Mesothelial cell of epicardium (in vitro differentiated cells): ENCODE data around the gene EXPH5. TPM values are rescaled to one million over a fixed set of nuclear protein-coding genes. Genes with fewer than 3 reads are reported as not detected.

ENCODE experiments used
- DNase-seq, 2 experiments: peaks; one replicate each; pipeline ENCODE4 v3.0.0; 2021; ENCODE audit warnings: low spot score in 2 of 2; ENCODE audit not compliant: unreplicated experiment in 2 of 2
- H3K27ac Mint-ChIP-seq: 2 replicates; pipeline ENCODE4 v1.8.0; 2021; ENCODE audit warnings: mixed read lengths
- H3K27me3 Mint-ChIP-seq: 2 replicates; pipeline ENCODE4 v1.8.0; 2021; ENCODE audit warnings: low read depth, mixed read lengths
- H3K36me3 Mint-ChIP-seq: 2 replicates; pipeline ENCODE4 v1.8.0; 2021; ENCODE audit warnings: mixed read lengths
- H3K4me1 Mint-ChIP-seq: 2 replicates; pipeline ENCODE4 v1.8.0; 2021; ENCODE audit warnings: mixed read lengths
- H3K4me3 Mint-ChIP-seq: 2 replicates; pipeline ENCODE4 v1.8.0; 2021; ENCODE audit warnings: mild to moderate bottlenecking, moderate library complexity, mixed read lengths
- H3K9me3 Mint-ChIP-seq: 2 replicates; pipeline ENCODE4 v1.8.0; 2021; ENCODE audit warnings: mixed read lengths
- total RNA-seq: library from RNA; stranded (reverse); gene quantifications from 3 replicates; pipeline ENCODE4 v1.2.1, GENCODE V29; 2021
- TF ChIP-seq, protein P1 (sequence below): fragments of 200-600 bp; sonication (generic); IDR thresholded peaks from one replicate; pipeline ENCODE4 v1.5.0; 2021; ENCODE audit warnings: antibody characterized with exemption; ENCODE audit not compliant: unreplicated experiment

The EXPH5 gene
- total RNA-seq, 1 donor from 2014 or later: 30.5 TPM

DNA sequence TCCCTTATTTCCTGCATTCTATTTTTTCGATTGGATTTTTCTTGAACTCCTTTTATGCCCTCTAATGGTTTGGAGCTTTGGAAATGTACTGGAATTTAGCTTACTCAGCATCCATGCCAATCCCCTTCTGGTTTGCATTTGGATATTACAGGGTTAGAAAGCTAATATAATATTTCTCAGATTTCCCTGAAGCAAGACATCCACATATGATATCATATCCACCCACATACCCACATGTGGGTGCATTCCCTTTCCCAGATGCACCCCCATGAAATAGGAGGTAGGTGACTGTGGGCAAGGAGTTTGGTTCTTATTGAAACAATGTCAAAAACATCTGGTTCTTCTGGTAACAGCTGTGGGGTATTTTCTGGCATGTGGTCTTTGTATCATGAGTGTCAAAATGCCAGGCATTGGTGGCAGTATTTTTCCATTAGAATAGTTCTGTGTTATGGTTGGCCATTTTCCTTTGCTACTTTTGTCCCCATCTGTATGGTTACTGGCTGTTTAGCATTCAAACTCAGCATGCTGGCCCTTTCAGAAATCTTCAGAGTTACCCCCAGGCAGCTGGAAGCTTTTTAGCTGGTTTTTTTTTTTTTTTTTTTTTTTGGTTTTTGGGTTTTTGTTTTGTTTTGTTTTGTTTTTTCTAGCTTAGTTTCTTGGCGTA is 38.6 kb upstream of the EXPH5 start:
- TF ChIP-seq, protein P1, sequence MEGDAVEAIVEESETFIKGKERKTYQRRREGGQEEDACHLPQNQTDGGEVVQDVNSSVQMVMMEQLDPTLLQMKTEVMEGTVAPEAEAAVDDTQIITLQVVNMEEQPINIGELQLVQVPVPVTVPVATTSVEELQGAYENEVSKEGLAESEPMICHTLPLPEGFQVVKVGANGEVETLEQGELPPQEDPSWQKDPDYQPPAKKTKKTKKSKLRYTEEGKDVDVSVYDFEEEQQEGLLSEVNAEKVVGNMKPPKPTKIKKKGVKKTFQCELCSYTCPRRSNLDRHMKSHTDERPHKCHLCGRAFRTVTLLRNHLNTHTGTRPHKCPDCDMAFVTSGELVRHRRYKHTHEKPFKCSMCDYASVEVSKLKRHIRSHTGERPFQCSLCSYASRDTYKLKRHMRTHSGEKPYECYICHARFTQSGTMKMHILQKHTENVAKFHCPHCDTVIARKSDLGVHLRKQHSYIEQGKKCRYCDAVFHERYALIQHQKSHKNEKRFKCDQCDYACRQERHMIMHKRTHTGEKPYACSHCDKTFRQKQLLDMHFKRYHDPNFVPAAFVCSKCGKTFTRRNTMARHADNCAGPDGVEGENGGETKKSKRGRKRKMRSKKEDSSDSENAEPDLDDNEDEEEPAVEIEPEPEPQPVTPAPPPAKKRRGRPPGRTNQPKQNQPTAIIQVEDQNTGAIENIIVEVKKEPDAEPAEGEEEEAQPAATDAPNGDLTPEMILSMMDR: no peak
- no peak overlapping the region for H3K27ac Mint-ChIP-seq
- no peak for DNase-seq
- no peaks in the 10 kb centered on the region for H3K27me3 Mint-ChIP-seq
- H3K36me3 Mint-ChIP-seq: peaks cover 6% of the 10 kb centered on the region
- H3K4me1 Mint-ChIP-seq: peaks cover 28% of the 10 kb centered on the region
- peaks cover 20% of the 10 kb centered on the region for H3K9me3 Mint-ChIP-seq
- no peak overlapping the region for H3K4me3 Mint-ChIP-seq

DNA sequence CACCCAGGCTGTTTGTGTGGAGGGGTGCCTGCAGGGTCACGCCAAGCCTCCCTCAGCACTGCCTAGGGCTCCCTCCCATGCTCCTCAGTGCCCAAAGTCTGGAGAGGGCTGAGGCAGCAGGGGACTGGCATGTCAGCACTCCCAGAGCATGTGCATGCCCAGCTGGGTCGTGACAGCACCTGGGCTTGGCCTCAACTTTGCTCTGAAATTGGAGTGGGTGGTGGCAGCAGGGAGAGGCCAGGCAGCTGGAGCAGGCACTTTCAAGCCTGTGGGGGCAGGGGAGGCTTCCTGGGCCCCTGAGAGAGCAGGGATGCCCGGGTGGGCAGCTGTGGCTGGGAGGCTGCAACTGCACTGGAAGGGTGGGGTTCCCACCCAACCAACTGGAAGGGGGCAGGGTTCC is 35.7 kb upstream of the EXPH5 start:
- TF ChIP-seq, protein P1: no peak
- peaks cover 20% of the 10 kb centered on the region for H3K9me3 Mint-ChIP-seq
- H3K4me3 Mint-ChIP-seq: no peak overlapping the region
- peaks cover 6% of the 10 kb centered on the region for H3K36me3 Mint-ChIP-seq
- H3K27me3 Mint-ChIP-seq: no peaks in the 10 kb centered on the region
- no peak for DNase-seq
- H3K4me1 Mint-ChIP-seq: peaks cover 6% of the 10 kb centered on the region
- H3K27ac Mint-ChIP-seq: no peak overlapping the region

DNA sequence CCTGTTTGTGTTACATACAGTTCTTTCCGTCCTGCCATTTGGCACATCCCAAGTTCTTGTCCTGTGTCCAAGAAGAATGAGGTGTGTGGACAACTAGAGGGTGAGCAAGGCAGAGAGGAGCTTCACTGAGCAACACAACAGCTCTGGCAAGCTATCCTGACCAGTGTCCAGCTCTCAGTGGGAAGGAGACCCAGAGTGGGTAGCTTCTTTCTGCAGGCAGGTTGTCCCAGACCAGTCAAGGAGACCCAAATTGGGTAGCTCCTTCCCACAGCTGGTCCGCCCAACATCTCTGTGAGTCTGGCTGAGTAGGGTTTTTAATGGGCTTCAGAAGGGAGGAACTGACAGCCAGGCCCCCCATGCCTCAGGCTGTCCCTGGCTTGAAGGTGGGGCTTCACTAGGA is 35.2 kb upstream of the EXPH5 start:
- DNase-seq: no peak
- Mint-ChIP-seq H3K36me3 (peaks cover 6% of the 10 kb centered on the region), H3K27ac (no peak overlapping the region), H3K27me3 (no peaks in the 10 kb centered on the region), H3K4me3 (no peak overlapping the region), H3K9me3 (peaks cover 19% of the 10 kb centered on the region), H3K4me1 (peaks cover 5% of the 10 kb centered on the region)
- TF ChIP-seq, protein P1: no peak

DNA sequence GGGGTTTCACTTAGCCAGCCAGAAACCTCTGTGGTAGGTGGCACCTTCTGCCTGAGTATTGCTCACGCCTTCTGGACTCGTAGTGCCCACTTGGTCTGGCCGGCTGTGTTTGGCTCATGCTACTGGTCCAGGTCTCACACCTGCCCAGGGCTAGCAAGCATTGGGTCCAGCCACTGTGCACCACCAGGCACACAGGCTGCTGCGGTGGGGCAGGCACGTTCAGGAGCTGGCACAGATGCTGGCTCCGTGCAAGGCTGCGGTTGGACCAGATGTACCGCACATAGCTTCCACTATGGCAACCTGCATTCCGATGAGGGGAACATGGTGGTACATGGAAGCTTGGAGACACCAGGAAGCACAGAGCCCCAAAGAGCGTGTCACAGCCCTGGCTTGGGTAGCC is 34.8 kb upstream of the EXPH5 start:
- H3K27me3 Mint-ChIP-seq: no peaks in the 10 kb centered on the region

DNA sequence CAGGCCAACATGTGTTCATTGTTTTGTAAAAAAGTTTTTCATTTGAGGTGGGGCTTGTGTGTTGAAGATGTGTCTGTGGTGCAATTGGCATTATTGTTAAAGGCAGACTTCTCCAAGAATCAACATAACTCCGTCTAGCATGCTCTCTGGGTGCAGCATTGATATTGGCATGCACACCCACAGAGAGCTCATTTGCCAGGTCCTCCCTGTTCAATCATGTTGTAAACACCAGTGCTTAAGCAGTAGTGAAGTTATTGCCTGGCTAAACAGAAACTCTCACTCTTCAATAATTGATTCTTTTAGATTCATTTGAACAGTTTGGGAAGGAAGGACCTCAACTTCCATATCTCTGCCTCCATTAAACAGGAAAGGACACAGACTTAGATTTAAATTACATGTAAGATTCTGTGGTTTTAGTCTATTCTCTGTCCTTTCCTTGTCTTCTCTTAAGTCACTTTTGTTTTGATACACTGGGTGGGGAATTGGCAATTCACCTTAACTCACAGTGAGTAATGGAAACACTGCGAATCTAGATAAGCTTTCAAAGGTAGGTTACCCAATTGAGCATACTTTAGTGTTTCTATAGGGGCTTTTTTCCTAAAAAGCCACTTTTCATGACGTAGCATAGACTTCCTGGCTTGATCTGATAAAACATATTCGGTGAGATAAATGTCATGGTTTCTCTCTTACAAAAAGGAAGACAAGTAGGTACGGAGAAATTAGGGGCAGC is 30.8 kb upstream of the EXPH5 start:
- no peaks in the 10 kb centered on the region for H3K27me3 Mint-ChIP-seq
- TF ChIP-seq, protein P1: no peak
- H3K9me3 Mint-ChIP-seq: peaks cover 26% of the 10 kb centered on the region
- H3K36me3 Mint-ChIP-seq: peaks cover 6% of the 10 kb centered on the region
- no peak for DNase-seq
- H3K27ac Mint-ChIP-seq: no peak overlapping the region
- peaks cover 12% of the 10 kb centered on the region for H3K4me1 Mint-ChIP-seq
- no peak overlapping the region for H3K4me3 Mint-ChIP-seq

More for the DNA sequence above, 34.8 kb upstream of the EXPH5 start:
- Mint-ChIP-seq H3K36me3 (peaks cover 6% of the 10 kb centered on the region), H3K4me3 (no peak overlapping the region), H3K9me3 (peaks cover 22% of the 10 kb centered on the region), H3K4me1 (peaks cover 5% of the 10 kb centered on the region), H3K27ac (no peak overlapping the region)
- TF ChIP-seq, protein P1: no peak
- DNase-seq: no peak
